OCI-LY7 (cell line): ENCODE measurements around the gene ATMIN. TPM values are rescaled to one million over a fixed set of nuclear protein-coding genes. Genes with fewer than 3 reads are reported as not detected.

Experiments used
- BruUV-seq: library from RNA; stranded (reverse); fragments of 400-500 nt; replicated peaks from 2 replicates; lab custom pipeline; 2021; lab: Mats Ljungman, UMichigan
- CTCF ChIA-PET: fragments of 300-600 bp; sonication (Branson Sonifier 250); formaldehyde crosslinking; loops from one replicate; lab custom pipeline; 2022; ENCODE audit warnings: antibody characterized with exemption; ENCODE audit not compliant: unreplicated experiment; lab: Charles Lee
- POLR2A ChIA-PET: fragments of 300-600 bp; sonication (Branson Sonifier 250); formaldehyde crosslinking; loops from one replicate; lab custom pipeline; 2022; ENCODE audit warnings: antibody characterized with exemption; lab: Charles Lee
- DNase-seq: peaks from one replicate; pipeline ENCODE4 v3.0.0-alpha.2; 2015; ENCODE audit warnings: low spot score
- H2AFZ ChIP-seq: fragments of 200-600 bp; sonication (generic), shearing (Covaris generic); 2 replicates; pipeline ENCODE4 v1.6.1; 2014; ENCODE audit warnings: mild to moderate bottlenecking, antibody characterized with exemption, low read length, moderate library complexity
- H3K27ac ChIP-seq: fragments of 200-600 bp; sonication (generic); 2 replicates; pipeline ENCODE4 v1.5.1; 2014; ENCODE audit warnings: mixed run types, low read depth, mild to moderate bottlenecking, moderate library complexity, low read length, inconsistent platforms; ENCODE audit not compliant: poor library complexity, severe bottlenecking
- H3K36me3 ChIP-seq: fragments of 200-600 bp; sonication (generic); 2 replicates; pipeline ENCODE4 v1.6.1; 2014; ENCODE audit warnings: mild to moderate bottlenecking, antibody characterized with exemption, low read length, moderate library complexity, mixed read lengths; ENCODE audit not compliant: insufficient read depth
- H3K4me1 ChIP-seq: fragments of 200-600 bp; sonication (generic); 2 replicates; pipeline ENCODE4 v1.5.1; 2014; ENCODE audit warnings: mild to moderate bottlenecking, low read length; ENCODE audit not compliant: insufficient read depth, poor library complexity, severe bottlenecking
- H3K4me2 ChIP-seq: fragments of 200-600 bp; sonication (generic); 2 replicates; pipeline ENCODE4 v1.6.1; 2014; ENCODE audit warnings: mild to moderate bottlenecking, low read length
- H3K4me3 ChIP-seq: fragments of 200-600 bp; sonication (generic); 2 replicates; pipeline ENCODE4 v1.5.1; 2014; ENCODE audit warnings: mild to moderate bottlenecking, low read depth, low read length; ENCODE audit not compliant: poor library complexity, severe bottlenecking
- H3K79me2 ChIP-seq: fragments of 200-600 bp; sonication (generic); 2 replicates; pipeline ENCODE4 v1.6.1; 2016; ENCODE audit warnings: low read depth, mild to moderate bottlenecking, low read length, moderate library complexity, mixed read lengths; ENCODE audit not compliant: insufficient read depth
- H3K9me2 ChIP-seq: fragments of 200-600 bp; sonication (generic); 2 replicates; pipeline ENCODE4 v1.6.1; 2016; ENCODE audit warnings: mild to moderate bottlenecking, low read length, mixed read lengths; ENCODE audit not compliant: insufficient read depth
- H3K9me3 ChIP-seq: fragments of 200-600 bp; sonication (generic); 2 replicates; pipeline ENCODE4 v1.6.1; 2014; ENCODE audit warnings: mild to moderate bottlenecking, mixed run types, low read length, mixed read lengths
- H4K20me1 ChIP-seq: fragments of 200-600 bp; sonication (generic); 2 replicates; pipeline ENCODE4 v1.6.1; 2014; ENCODE audit warnings: mild to moderate bottlenecking, antibody characterized with exemption, low read length, moderate library complexity, mixed read lengths; ENCODE audit not compliant: insufficient read depth
- EZH2phosphoT487 ChIP-seq: fragments of 200-600 bp; sonication (generic); IDR thresholded peaks from 2 replicates; pipeline ENCODE4 v1.6.1; 2018; ENCODE audit warnings: low read depth, borderline replicate concordance, mild to moderate bottlenecking, mixed run types, antibody characterized with exemption, low read length, moderate library complexity, mixed read lengths
- intact Hi-C: fragments of 100-400 bp; cut with micrococcal nuclease; formaldehyde crosslinking; loops from one replicate; pipeline ENCODE4 v1.10.0; 2022; ENCODE audit not compliant: unreplicated experiment
- total RNA-seq, 2 experiments: library from RNA; depleted of rRNA in 1 of 2; stranded (reverse); fragments of >200 nt in 1 of 2; shearing (Covaris generic) in 1 of 2; gene quantifications; 2 replicates each; pipeline ENCODE4 v1.2.3, GENCODE V29; 2014 to 2022
- TF ChIP-seq, protein P1 (sequence below): fragments of 200-600 bp; sonication (generic); conservative IDR thresholded peaks from 2 replicates; pipeline ENCODE4 v1.5.1; 2014; ENCODE audit warnings: mild to moderate bottlenecking, antibody characterized with exemption, low read length, moderate library complexity, mixed read lengths

ATMIN gene
- total RNA-seq, 2 experiments from 2014 or later = 15.0 to 23.7 TPM

DNA sequence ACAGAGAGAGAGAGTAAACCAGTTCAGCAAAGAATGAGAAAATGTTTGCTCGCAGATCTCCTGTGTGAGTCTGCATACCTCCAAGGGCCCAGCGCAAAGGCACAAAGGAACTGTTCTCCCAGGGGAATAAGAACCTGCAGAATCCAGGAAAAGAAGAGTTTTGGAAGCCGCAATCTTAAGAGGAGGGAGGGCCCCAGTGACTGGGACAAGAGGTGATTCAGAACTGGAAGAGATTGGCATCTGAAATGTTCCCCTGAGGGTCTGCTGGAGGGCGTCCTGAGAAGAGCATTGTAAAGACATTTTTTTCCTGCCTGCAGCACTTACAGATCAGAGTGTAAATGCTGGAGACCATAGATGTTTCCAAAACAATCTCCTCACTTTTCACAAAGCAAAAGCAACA lies 6.1 kb downstream of the ATMIN start:
- H3K36me3 ChIP-seq = peaks cover 68% of the 10 kb centered on the region
- H4K20me1 ChIP-seq = no peaks in the 10 kb centered on the region
- H2AFZ ChIP-seq = no peak overlapping the region
- H3K79me2 ChIP-seq = peaks cover 14% of the 10 kb centered on the region; the same call in 1 of the 2 replicates
- no peak overlapping the region for H3K4me2 ChIP-seq
- no peak for TF ChIP-seq EZH2phosphoT487
- TF ChIP-seq, protein P1, sequence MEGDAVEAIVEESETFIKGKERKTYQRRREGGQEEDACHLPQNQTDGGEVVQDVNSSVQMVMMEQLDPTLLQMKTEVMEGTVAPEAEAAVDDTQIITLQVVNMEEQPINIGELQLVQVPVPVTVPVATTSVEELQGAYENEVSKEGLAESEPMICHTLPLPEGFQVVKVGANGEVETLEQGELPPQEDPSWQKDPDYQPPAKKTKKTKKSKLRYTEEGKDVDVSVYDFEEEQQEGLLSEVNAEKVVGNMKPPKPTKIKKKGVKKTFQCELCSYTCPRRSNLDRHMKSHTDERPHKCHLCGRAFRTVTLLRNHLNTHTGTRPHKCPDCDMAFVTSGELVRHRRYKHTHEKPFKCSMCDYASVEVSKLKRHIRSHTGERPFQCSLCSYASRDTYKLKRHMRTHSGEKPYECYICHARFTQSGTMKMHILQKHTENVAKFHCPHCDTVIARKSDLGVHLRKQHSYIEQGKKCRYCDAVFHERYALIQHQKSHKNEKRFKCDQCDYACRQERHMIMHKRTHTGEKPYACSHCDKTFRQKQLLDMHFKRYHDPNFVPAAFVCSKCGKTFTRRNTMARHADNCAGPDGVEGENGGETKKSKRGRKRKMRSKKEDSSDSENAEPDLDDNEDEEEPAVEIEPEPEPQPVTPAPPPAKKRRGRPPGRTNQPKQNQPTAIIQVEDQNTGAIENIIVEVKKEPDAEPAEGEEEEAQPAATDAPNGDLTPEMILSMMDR = no peak
- no peaks in the 10 kb centered on the region for H3K9me3 ChIP-seq
- DNase-seq = no peak
- no TSS peak for BruUV-seq
- POLR2A ChIA-PET = no interaction called here
- intact Hi-C loops = no loop called here
- peaks cover 12% of the 10 kb centered on the region for H3K4me1 ChIP-seq
- CTCF ChIA-PET = no interaction called here
- no peak overlapping the region for H3K27ac ChIP-seq
- no peak overlapping the region for H3K4me3 ChIP-seq
- H3K9me2 ChIP-seq = no peaks in the 10 kb centered on the region

DNA sequence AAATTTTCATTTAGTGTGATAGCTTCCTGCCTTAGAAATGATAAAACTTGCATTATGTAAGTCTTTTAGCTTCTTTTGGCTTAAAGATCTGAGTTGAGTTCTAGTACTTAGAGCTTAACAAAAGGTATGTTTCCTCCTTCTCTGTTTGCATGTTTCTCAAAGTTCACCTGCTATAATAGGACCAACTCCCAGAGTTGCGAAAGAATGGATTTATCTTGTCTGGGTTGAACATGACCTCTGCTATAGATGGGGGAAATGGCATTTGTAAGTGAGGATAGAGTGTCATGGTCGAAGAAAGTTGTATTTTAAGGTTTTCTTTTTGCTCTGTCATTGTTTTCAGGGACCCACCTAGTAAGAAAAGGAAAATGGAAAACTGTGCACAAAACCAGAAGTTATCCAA lies 7.2 kb downstream of the ATMIN start:
- Histone ChIP-seq H3K4me2 (no peak overlapping the region), H3K79me2 (peaks cover 2% of the 10 kb centered on the region; the same call in 1 of the 2 replicates), H3K9me3 (no peaks in the 10 kb centered on the region), H3K9me2 (no peaks in the 10 kb centered on the region), H4K20me1 (no peaks in the 10 kb centered on the region), H3K4me1 (peaks cover under 1% of the 10 kb centered on the region), H3K36me3 (peaks cover 68% of the 10 kb centered on the region), H3K4me3 (no peak overlapping the region), H2AFZ (no peak overlapping the region), H3K27ac (no peak overlapping the region)
- DNase-seq = no peak
- intact Hi-C loops = no loop called here
- ChIA-PET CTCF (no interaction called here), POLR2A (interaction anchor here (0.7 kb wide), 1 partner anchor 59 kb away, joined by 3 read pairs; no protein-coding TSS in a partner anchor)
- BruUV-seq = no TSS peak
- TF ChIP-seq, protein P1 = no peak
- no peak for TF ChIP-seq EZH2phosphoT487

DNA sequence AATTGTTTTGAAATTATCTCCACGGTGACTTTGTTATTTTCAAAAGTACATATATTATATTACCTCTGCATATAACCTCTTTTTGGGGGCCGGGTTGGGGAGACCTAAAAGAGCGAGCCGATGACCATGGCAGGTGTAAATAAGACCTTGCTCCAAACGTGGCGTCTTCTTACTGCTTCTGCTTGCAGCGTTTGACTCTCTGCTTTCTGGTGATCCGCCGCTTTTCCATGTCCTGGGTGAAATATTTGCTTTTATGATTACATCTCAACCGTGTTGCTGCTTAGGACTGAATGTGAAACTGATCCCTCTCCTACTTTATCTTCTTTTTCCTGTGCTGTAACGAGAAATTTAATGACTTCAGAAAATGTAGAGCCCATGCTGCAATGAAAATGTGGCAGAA lies 18.1 kb downstream of the ATMIN start:
- DNase-seq = no peak
- BruUV-seq = no TSS peak
- Histone ChIP-seq H3K9me2 (no peaks in the 10 kb centered on the region), H3K4me3 (no peak overlapping the region), H3K27ac (no peak overlapping the region), H3K79me2 (no peaks in the 10 kb centered on the region), H2AFZ (no peak overlapping the region), H3K36me3 (no peaks in the 10 kb centered on the region), H3K4me1 (no peaks in the 10 kb centered on the region), H3K9me3 (peaks cover 15% of the 10 kb centered on the region), H4K20me1 (no peaks in the 10 kb centered on the region), H3K4me2 (no peak overlapping the region)
- TF ChIP-seq EZH2phosphoT487 = no peak
- TF ChIP-seq, protein P1 = no peak
- ChIA-PET POLR2A (no interaction called here), CTCF (no interaction called here)
- intact Hi-C loops = no loop called here
